ENCODE results near the gene CHMP2B. TPM values are rescaled to one million over a fixed set of nuclear protein-coding genes. Genes with fewer than 3 reads are reported as not detected.

The CHMP2B gene
- total and polyA plus RNA-seq, 2 of the 8 experiments (the other 6 are each of a cell fraction or from before 2014, with no cell fraction given) = 14.0 to 56.5 TPM

- H2AFZ ChIP-seq (ENCODE audit: low read length) = no peak overlapping the region
- H2BK120ac ChIP-seq (replicated peaks; ENCODE audit: low read depth, low read length) = no peak overlapping the region
- ChIA-PET CTCF (ENCODE audit: partially characterized antibody) (interaction anchor here (0.7 to 1.8 kb wide), 3 partner anchors 12 to 102 kb away, joined by 3 to 4 read pairs (median 3); no protein-coding TSS in a partner anchor), POLR2A (ENCODE audit: partially characterized antibody) (no interaction called here)
- FAIRE-seq (no peak), DNase-seq (ENCODE audit: low read depth in 1 of 2, low spot score in 2 of 2) (no peak)
- H3K27me3 ChIP-seq (replicated peaks in 1 of 4; ENCODE audit: control insufficient read depth in 3 of 4, extremely low read depth in 1 of 4, insufficient read depth in 3 of 4, low read length in 3 of 4) = peaks cover 0 to 1% (median 0%) of the 10 kb centered on the region in 4 experiments; a peak in 1 of 7 replicates
- H3K9ac ChIP-seq (replicated peaks in 1 of 4; ENCODE audit: extremely low read depth in 1 of 4, low read depth in 3 of 4, low read length in 3 of 4) = no peak overlapping the region
- H2BK15ac ChIP-seq (ENCODE audit: low read length) = no peak overlapping the region
- no peak overlapping the region for H4K91ac ChIP-seq (replicated peaks; ENCODE audit: insufficient read length, low read length)
- no peak overlapping the region for H2AK5ac ChIP-seq (ENCODE audit: low read depth, low read length)
- H3K23me2 ChIP-seq (ENCODE audit: low read depth, low read length) = no peaks in the 10 kb centered on the region
- no peak overlapping the region for H3K18ac ChIP-seq (ENCODE audit: extremely low read depth, low read length)
- 100% methylated on average over 1 of the region's 1 CpG; no CpG with 5 or more reads in 1 of the 2 experiments for WGBS, 2 experiments (ENCODE audit: extremely low coverage in 1 of 2, insufficient coverage in 1 of 2, insufficient read length in 1 of 2, insufficient replicate concordance in 2 of 2, low coverage in 1 of 2, low lambda C conversion rate in 2 of 2, missing lambda C conversion rate in 1 of 2)
- no peak overlapping the region for H3K14ac ChIP-seq (ENCODE audit: insufficient read length)
- H2BK12ac ChIP-seq (ENCODE audit: low read depth, low read length) = no peak overlapping the region
- TF ChIP-seq CTCF (IDR thresholded peaks at IDR 0.05; ENCODE audit: control extremely low read depth in 1 of 3, insufficient read depth in 1 of 3, low read depth in 1 of 3, low read length in 3 of 3) (no peak), CBX8 (IDR thresholded peaks at IDR 0.05; ENCODE audit: borderline replicate concordance, low read depth, low read length) (no peak), CHD2 (IDR thresholded peaks at IDR 0.05; ENCODE audit: low read length) (no peak)
- H3K79me1 ChIP-seq (ENCODE audit: low read depth, low read length) = no peaks in the 10 kb centered on the region
- no peak overlapping the region for H3K4me2 ChIP-seq (ENCODE audit: insufficient read depth in 1 of 2, low read depth in 2 of 2, low read length in 2 of 2)
- H4K5ac ChIP-seq (ENCODE audit: insufficient read length, low read depth, low read length) = no peak overlapping the region
- no peak overlapping the region for H3K4me3 ChIP-seq (ENCODE audit: extremely low read depth in 1 of 4, insufficient read depth in 2 of 4, low read depth in 3 of 4, low read length in 4 of 4)
- H3K56ac ChIP-seq (replicated peaks; ENCODE audit: insufficient read length, low read depth, low read length) = no peak overlapping the region
- no peaks in the 10 kb centered on the region for H4K20me1 ChIP-seq (replicated peaks in 1 of 2; ENCODE audit: control insufficient read depth in 1 of 2, insufficient read depth in 2 of 2, low read length in 2 of 2)
- H3K4me1 ChIP-seq (replicated peaks in 1 of 4; ENCODE audit: control insufficient read depth in 3 of 4, insufficient read depth in 4 of 4, low read length in 3 of 4) = no peaks in the 10 kb centered on the region
- no peak overlapping the region for H4K8ac ChIP-seq (ENCODE audit: extremely low read depth, insufficient read depth, low read length)
- H2BK20ac ChIP-seq (ENCODE audit: low read length) = no peak overlapping the region
- no peak overlapping the region for H2BK5ac ChIP-seq (ENCODE audit: low read depth, low read length)
- no peak overlapping the region for H3K23ac ChIP-seq (ENCODE audit: insufficient read length)
- peaks cover 0 to 4% of the 10 kb centered on the region in 2 experiments; a peak in 1 of 4 replicates for H3K79me2 ChIP-seq (ENCODE audit: control insufficient read depth in 1 of 2, insufficient read depth in 2 of 2, low read length in 2 of 2)
- H3K36me3 ChIP-seq (ENCODE audit: control insufficient read depth in 2 of 4, insufficient read depth in 4 of 4, low read length in 3 of 4) = peaks cover 0 to 47% (median 10%) of the 10 kb centered on the region in 4 experiments; a peak in 5 of 8 replicates
- no peaks in the 10 kb centered on the region for H3K9me3 ChIP-seq (ENCODE audit: insufficient read depth in 2 of 2, low read depth in 1 of 2, low read length in 1 of 2)
- no peak overlapping the region for H3K27ac ChIP-seq (ENCODE audit: low read depth, low read length)
- H3K4ac ChIP-seq (replicated peaks; ENCODE audit: insufficient read length, low read depth, low read length) = no peak overlapping the region
Observed at GRCh38 chr3:87248831-87249230, 21.7 kb downstream of the CHMP2B start.

All from H1 (cell line).